ENCODE results near the gene CCM2L.
"Not testable (repeated sequence)": the region's sequence is repeated elsewhere in the genome, so short reads cannot be mapped to it uniquely, and the experiment has no call there.

Gene CCM2L

GRCh38 chr20:32031007-32031958 lies 21.0 kb downstream of the CCM2L start:
- peak; percentile 75 for DNase-seq
- H3K4me1 Mint-ChIP-seq (ENCODE audit: low read depth), result peaks cover 3% of the 10 kb centered on the region
- H3K9me3 Mint-ChIP-seq, result no peaks in the 10 kb centered on the region
- no peak overlapping the region for H3K4me3 Mint-ChIP-seq
- H3K27ac Mint-ChIP-seq, result no peak overlapping the region
- peaks cover 51% of the 10 kb centered on the region for H3K27me3 Mint-ChIP-seq
- H3K36me3 Mint-ChIP-seq (ENCODE audit: low read depth), result no peaks in the 10 kb centered on the region

DNA sequence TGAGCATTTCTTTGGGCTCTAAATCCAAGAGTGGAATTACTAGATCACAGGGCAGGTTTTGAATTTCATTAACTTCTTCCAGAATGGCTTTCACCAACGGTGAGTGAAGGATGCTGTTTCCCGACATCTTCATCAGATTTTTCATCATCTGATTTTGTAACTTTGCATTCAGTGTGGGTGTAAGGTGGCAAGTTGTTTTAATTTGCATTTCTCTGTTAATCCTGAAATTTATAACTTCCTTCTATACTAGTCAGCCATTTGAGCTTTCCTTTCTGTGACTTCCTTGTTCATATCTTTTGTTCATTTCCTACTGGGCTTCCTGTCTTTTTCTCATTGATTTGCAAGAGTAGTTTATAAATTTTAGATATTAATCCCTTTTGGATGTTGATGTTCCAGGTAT lies 23.1 kb downstream of the CCM2L start:
- peaks cover 62% of the 10 kb centered on the region for H3K27me3 Mint-ChIP-seq
- no peaks in the 10 kb centered on the region for H3K36me3 Mint-ChIP-seq (ENCODE audit: low read depth)
- no peak for DNase-seq

DNA sequence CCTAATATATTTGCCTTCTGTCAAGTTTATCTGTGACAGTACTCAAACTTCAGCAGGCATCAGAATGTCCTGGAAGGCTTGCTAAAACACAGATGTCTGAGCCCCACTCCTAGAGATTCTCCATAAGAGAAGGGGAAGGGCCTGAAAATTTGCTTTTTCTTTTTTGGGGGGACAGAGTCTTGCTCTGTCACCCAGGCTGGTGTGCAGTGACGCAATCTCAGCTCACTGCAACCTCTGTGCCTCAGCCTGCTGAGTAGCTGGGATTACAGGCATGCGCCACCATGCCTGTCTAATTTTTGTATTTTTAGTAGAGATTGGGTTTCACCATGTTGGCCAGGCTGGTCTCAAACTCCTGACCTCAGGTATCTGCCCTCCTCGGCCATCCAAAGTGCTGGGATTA lies 23.5 kb downstream of the CCM2L start:
- not testable (repeated sequence) for DNase-seq; H3K9me3 Mint-ChIP-seq; H3K4me1 Mint-ChIP-seq (ENCODE audit: low read depth); H3K4me3 Mint-ChIP-seq; H3K36me3 Mint-ChIP-seq (ENCODE audit: low read depth); H3K27ac Mint-ChIP-seq
- peaks cover 62% of the 10 kb centered on the region for H3K27me3 Mint-ChIP-seq

More for the DNA sequence above, 23.1 kb downstream of the CCM2L start:
- peaks cover 3% of the 10 kb centered on the region for H3K4me1 Mint-ChIP-seq (ENCODE audit: low read depth)
- no peaks in the 10 kb centered on the region for H3K9me3 Mint-ChIP-seq
- no peak overlapping the region for H3K27ac Mint-ChIP-seq
- no peak overlapping the region for H3K4me3 Mint-ChIP-seq

GRCh38 chr20:32034581-32035425 lies 24.6 kb downstream of the CCM2L start:
- H3K36me3 Mint-ChIP-seq (ENCODE audit: low read depth), result no peaks in the 10 kb centered on the region
- DNase-seq, result no peak
- H3K4me1 Mint-ChIP-seq (ENCODE audit: low read depth), result peaks cover 3% of the 10 kb centered on the region
- no peak overlapping the region for H3K27ac Mint-ChIP-seq
- peaks cover 65% of the 10 kb centered on the region for H3K27me3 Mint-ChIP-seq
- no peak overlapping the region for H3K4me3 Mint-ChIP-seq
- H3K9me3 Mint-ChIP-seq, result no peaks in the 10 kb centered on the region

- H3K4me3 Mint-ChIP-seq, result no peak overlapping the region
- peaks cover 59% of the 10 kb centered on the region for H3K27me3 Mint-ChIP-seq
- H3K36me3 Mint-ChIP-seq (ENCODE audit: low read depth), result no peaks in the 10 kb centered on the region
- H3K4me1 Mint-ChIP-seq (ENCODE audit: low read depth), result peaks cover 3% of the 10 kb centered on the region
- H3K9me3 Mint-ChIP-seq, result no peaks in the 10 kb centered on the region
- no peak overlapping the region for H3K27ac Mint-ChIP-seq
- DNase-seq, result no peak
These were observed 25.2 kb downstream of the CCM2L start for GRCh38 chr20:32035426-32035779.

- H3K27ac Mint-ChIP-seq, result peak overlapping the region; percentile 29
- H3K36me3 Mint-ChIP-seq (ENCODE audit: low read depth), result no peaks in the 10 kb centered on the region
- peaks cover 63% of the 10 kb centered on the region for H3K27me3 Mint-ChIP-seq
- no peak for DNase-seq
- H3K9me3 Mint-ChIP-seq, result no peaks in the 10 kb centered on the region
- H3K4me1 Mint-ChIP-seq (ENCODE audit: low read depth), result peaks cover 3% of the 10 kb centered on the region
- H3K4me3 Mint-ChIP-seq, result no peak overlapping the region
These were observed 26.0 kb downstream of the CCM2L start for GRCh38 chr20:32036252-32036651.

DNA sequence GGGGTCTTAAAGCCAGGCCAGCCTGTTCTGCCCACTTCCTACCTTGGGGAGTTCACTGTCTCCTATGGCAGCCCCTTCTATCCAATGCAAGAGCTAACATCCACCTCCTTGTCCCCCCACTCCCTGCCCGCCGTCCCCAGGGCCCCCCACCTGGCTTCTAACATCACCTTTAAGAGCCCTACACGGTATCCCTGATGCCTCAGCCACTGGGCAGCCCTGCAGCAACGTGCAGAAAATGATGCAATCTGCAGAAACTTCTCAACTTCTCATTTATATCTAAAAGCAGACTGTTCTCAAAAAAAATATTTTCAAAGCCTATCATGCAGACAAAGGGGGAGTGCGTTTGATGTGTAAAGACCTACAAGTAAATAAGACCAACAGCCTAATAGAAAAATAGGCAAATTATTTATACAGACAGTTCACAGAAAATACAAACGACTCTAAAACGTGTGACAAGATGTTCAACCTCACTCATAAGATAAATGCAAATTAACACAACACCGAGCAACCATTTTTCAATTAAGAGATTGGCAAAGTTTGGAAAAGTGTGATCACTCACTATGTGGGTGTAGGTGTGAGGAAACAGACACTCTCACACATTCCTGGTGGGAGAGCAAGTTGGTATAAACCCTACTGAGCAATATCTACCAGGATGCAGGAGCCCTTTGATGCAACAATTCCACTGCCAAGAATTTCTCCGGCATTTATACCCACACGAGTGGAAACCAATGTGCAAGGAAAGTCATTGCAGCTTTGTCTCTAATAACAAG lies 26.7 kb downstream of the CCM2L start:
- no peak overlapping the region for H3K4me3 Mint-ChIP-seq
- H3K27me3 Mint-ChIP-seq, result peaks cover 62% of the 10 kb centered on the region
- no peaks in the 10 kb centered on the region for H3K9me3 Mint-ChIP-seq
- H3K27ac Mint-ChIP-seq, result no peak overlapping the region
- no peaks in the 10 kb centered on the region for H3K36me3 Mint-ChIP-seq (ENCODE audit: low read depth)
- no peak for DNase-seq
- no peaks in the 10 kb centered on the region for H3K4me1 Mint-ChIP-seq (ENCODE audit: low read depth)

GRCh38 chr20:32037929-32038328 lies 27.7 kb downstream of the CCM2L start:
- Mint-ChIP-seq H3K4me3 (no peak overlapping the region), H3K27ac (no peak overlapping the region), H3K36me3 (ENCODE audit: low read depth) (no peaks in the 10 kb centered on the region), H3K9me3 (no peaks in the 10 kb centered on the region), H3K4me1 (ENCODE audit: low read depth) (no peaks in the 10 kb centered on the region), H3K27me3 (peaks cover 57% of the 10 kb centered on the region)
- DNase-seq, result no peak

- H3K9me3 Mint-ChIP-seq, result no peaks in the 10 kb centered on the region
- no peaks in the 10 kb centered on the region for H3K36me3 Mint-ChIP-seq (ENCODE audit: low read depth)
- no peak for DNase-seq
- H3K4me1 Mint-ChIP-seq (ENCODE audit: low read depth), result no peaks in the 10 kb centered on the region
- peaks cover 43% of the 10 kb centered on the region for H3K27me3 Mint-ChIP-seq
- H3K4me3 Mint-ChIP-seq, result no peak overlapping the region
- H3K27ac Mint-ChIP-seq, result no peak overlapping the region
These were observed 30.1 kb downstream of the CCM2L start for GRCh38 chr20:32040142-32040953.

DNA sequence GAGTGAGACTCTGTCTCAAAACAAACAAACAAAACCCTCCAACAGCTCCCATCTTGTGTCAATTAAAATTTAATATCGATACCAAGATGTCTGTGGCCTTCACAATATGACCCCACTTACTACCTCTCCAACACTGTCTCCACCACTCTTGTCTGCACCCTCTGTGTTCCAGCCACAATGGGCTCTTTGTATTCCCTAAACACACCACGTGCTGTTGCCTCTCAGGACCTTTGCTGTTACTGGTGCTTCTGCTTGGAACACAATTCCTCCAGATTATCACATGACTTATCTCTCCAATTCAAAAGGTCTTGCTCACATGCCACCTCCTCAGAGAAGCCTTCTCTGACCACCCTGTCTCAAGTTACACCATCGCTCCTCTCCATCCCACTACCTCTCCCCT lies 35.8 kb downstream of the CCM2L start:
- Mint-ChIP-seq H3K9me3 (no peaks in the 10 kb centered on the region), H3K27me3 (peaks cover 53% of the 10 kb centered on the region), H3K4me3 (no peak overlapping the region), H3K27ac (no peak overlapping the region), H3K36me3 (ENCODE audit: low read depth) (no peaks in the 10 kb centered on the region), H3K4me1 (ENCODE audit: low read depth) (peaks cover 2% of the 10 kb centered on the region)
- no peak for DNase-seq

DNA sequence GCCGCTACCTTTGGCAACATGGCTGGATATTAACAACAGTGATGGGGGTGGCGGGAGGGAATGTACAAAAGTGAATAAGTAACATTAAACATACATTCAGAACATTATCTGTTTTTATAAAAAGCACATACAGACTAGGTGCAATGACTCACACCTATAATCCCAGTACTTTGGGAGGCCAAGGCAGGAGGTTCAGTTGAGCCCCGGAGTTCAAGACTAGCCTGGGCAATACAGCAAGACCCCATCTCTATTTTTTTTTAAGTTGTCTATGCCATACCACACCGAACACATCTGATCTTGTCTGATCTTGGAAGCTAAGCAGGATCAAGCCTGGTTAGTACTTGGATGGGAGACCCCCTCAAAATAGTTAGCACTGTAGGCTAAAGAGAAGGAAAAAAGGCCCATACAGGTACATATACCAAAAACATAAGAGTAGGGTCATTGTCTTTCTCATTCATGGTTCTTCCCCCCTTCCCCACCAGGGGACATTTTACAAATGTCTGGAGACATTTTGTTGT lies 40.1 kb downstream of the CCM2L start:
- no peak for DNase-seq
- Mint-ChIP-seq H3K4me1 (ENCODE audit: low read depth) (peaks cover 15% of the 10 kb centered on the region), H3K9me3 (no peaks in the 10 kb centered on the region), H3K27ac (no peak overlapping the region), H3K27me3 (peaks cover 80% of the 10 kb centered on the region), H3K36me3 (ENCODE audit: low read depth) (no peaks in the 10 kb centered on the region), H3K4me3 (no peak overlapping the region)

DNA sequence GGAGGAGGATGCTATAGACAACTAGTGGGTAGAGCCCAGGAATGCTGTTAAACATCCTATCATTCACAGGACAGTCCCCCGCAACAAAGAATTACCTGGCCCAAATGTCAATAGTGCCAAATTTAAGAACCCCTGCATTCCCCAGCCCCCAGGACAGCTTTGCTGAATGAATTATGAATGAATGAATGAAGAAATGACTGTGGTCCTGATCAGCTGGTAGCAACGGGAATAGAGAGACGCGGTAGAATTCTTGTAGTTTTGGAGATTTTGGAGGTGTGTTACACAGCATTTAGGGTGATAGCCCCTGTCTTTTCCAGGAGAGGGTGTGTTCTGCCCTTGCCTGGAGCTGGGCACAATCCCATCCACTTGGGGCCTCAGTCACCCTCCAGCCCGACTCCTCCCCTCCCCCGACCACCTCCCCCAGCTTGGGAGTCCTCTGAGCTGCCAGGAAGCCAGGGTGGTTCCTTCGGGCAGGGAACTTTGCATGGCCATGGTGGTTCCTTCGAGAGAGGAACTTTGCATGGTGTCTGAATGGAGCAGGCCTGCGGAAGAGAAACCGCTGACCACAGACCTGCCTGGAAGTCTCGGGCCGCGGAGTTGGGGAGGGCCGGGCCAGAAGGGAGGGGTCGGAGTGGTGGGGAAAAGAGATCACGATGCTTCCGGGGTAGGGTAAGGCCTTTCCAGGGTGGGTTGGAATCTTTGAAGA lies 40.8 kb downstream of the CCM2L start:
- Mint-ChIP-seq H3K27me3 (peaks cover 80% of the 10 kb centered on the region), H3K9me3 (no peaks in the 10 kb centered on the region), H3K36me3 (ENCODE audit: low read depth) (no peaks in the 10 kb centered on the region), H3K27ac (no peak overlapping the region), H3K4me1 (ENCODE audit: low read depth) (peaks cover 15% of the 10 kb centered on the region), H3K4me3 (no peak overlapping the region)
- no peak for DNase-seq

DNA sequence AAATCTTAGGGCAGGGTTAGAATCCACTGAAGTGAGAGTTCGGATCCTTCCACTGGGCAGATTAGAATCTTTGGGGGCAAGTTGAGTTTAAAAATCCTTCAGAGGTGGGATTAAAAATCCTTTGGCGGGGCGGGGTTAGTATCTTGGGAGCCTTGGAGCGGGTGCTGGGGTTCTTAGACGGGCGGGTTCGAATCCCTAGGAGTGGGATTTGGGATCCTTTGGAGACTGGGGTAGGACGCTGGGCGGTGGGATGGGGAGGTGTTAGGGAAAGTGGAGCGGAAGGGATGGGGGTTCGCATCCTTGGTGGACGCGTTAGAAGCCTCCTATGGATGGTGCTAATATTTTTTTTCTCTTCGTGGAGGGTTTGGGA lies 41.5 kb downstream of the CCM2L start:
- Mint-ChIP-seq H3K4me3 (peak overlapping the region; percentile 68), H3K9me3 (no peaks in the 10 kb centered on the region), H3K27ac (no peak overlapping the region), H3K27me3 (peaks cover 80% of the 10 kb centered on the region), H3K36me3 (ENCODE audit: low read depth) (no peaks in the 10 kb centered on the region), H3K4me1 (ENCODE audit: low read depth) (peaks cover 15% of the 10 kb centered on the region)
- DNase-seq, result no peak
